Activated CD4-positive, alpha-beta T cell treated with anti-CD3 and anti-CD28 coated beads, Interleukin-2, amount 50 U/mL, for 48 hours (primary cell): Measurements from ENCODE around the gene TUSC2.
"Not testable (repeated sequence)": the region's sequence is repeated elsewhere in the genome, so short reads cannot be mapped to it uniquely, and the experiment has no call there.

Experiments
- DNase-seq, 2 experiments: peaks; one replicate each; pipeline ENCODE4 v3.0.0-alpha.2; 2020

The TUSC2 gene

DNA sequence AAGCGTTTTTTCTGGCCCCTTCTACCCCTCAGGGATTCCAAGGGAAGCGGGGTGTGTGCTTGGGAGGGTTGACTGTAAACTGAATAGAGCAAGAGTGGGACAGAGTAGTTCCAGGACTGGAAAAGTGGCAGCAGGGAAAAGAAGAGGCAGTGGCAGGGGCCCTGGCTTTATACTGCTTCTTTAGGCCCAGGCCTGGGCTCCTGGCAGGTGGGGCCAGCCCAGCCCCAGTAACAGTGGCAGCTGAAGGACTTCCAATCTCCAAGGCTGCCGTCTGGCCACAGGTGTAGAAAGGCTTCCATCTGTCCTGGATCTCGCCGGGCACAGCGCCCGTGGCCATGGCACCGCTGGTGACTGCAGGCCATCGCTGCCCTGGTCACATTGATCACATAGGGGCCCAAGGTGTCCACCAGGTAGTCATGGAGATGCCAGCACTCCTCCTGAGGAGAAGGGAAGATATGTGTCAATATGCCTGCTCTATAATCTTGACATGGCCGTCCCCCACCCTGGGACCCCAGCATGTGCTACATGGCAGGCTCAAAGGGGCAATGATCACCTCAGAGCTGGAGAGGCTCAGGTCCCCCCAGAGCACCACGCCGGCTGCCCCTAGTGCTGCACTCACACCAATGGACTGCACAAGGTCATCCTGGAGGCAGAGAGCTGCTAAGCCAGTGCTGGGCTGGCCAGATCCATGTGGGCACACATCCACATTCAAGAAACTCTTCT is 34.8 kb downstream of the TUSC2 start:
- DNase-seq: no peak

DNA sequence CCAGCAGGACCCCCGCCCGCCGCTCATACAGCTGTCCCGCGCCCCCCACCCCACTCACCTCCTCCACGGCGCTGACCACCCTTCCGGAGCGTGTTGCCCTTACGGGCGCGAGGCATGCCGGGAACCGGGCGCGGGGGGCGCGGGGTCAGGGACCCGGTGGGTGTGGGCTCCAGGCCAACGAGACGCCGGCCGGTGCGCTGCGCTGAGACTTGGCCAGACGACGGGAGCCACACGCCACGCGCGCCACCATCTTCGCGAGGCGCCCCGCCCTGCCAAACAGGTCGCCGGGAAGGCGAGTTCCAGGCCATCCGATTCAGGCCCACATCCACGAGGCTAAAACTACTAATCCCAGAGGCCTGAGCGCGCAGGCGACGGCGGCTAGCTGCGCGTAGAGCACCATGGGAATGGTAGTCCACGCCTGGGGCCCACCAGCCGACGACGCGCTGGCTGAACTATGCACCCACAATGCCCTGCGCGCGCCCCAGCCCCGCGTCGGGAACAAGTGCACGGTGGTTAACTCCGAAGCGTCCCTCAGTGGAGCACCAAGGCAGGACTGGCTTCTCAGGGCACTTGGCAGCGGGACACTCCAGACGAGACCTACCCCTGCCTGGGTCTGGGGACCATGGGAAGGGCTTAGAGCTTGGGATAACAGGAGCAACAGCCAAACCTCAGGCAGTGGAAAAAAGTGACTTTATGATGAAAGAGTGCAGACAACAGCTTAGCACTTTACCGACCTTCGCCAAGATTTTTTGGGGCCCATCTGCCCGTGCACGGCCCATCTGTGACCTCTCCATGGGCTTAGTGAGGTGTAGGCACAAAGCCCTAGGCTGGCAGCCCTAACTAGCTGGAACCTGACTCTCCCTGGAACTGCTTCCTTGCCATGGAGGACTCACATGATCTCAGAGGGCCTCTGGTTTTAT is 35.6 kb downstream of the TUSC2 start, which contains the start of gene IFRD2:
Gene IFRD2 (minus strand): TSS at position 271 of the 920 bp plus-strand sequence. CDS start 155 bp downstream, at position 116.
- peak; percentile 94 to 96 for DNase-seq

DNA sequence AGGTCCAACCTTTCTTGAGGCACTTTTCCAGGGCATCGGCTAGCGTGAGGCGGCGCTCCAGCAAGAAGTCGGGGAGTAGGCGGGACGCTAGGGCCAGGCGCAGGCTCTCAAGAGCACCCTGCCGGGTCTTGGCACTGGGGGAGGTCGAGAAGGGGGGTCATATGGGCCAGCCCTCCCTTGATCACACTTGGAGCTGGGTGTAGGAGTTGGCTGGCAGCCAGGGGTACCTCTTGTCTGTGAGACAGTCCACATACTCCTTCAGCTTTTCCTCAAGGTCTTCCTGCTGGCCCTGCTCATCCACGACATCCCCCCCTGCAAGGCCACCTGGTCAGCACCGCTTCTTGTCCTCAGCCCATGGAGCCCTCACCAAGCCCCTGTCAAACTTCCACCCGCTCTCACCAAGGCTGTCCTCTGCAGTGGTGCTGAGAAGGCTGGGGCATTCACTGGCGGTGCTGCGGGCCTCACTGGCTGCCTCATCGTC is 37.8 kb downstream of the TUSC2 start:
- DNase-seq: no peak

DNA sequence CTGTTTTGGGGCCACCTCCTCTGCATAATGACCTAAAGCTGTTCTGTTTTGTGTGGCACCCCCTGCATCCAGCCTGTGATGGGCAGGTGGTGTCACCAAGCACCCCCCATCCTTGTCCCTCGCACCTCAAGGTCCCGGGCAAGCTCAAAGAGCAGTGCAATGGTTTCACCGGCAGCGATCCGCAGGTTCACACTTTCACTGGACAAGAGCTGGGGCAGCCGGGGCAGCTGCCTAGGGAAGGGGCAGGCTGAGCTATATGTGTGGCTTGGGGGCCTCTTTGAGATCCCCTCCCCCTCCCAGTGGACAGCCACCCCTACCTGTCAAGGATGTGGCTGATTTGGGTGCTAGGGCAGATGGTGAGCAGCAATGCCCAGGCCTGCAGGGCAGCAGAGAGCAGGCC is 38.9 kb downstream of the TUSC2 start:
- DNase-seq: no peak

DNA sequence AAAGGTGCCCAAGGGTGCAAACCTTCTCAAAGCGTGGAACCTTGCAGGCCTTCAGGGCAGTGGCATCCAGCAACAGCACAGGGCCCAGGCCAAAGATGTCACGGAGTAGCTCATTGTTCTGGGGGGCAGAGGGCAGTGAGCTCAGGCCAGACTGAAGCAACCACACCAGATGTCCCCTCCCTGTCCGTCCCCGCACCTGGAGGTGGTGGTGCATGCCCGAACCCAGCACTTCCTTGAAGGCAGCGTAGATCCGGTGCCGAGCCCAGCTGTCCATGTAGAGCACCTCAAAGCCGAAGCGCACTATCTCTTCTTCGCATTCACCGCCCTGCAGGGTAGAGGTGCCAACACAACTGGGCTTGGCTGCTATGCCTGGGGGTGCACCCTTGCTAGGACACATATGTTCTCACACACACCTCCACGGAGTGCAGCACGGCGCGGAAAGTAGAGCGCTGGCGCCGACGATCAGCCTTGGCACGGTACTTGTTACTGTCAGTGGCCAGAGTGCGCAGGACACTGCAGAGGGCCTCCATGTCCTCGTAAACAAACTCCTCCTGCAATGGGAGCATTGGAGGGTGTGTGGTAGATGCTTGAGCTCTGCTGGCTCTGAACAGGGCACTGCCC is 39.5 kb downstream of the TUSC2 start:
- no peak for DNase-seq

DNA sequence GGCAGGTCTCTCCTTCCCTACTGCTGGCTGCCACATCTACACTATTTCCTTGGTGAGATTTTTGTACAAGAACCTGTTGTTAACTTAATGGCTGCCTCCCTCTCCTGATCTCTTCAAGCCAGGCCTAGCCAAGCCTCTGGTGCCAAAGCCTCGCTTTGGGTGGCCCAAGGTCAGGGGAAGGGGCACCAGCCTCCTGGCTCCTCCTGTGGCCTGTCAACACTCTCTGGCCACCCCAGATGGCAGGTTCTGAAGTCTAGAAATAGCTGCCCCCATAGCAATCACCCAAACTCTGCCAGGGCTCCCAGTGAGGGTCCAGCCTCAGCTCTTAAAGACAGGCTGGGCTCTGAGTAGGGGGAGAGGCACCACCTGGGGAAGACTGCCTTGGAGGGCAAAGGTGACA is 40.8 kb downstream of the TUSC2 start:
- DNase-seq: no peak

DNA sequence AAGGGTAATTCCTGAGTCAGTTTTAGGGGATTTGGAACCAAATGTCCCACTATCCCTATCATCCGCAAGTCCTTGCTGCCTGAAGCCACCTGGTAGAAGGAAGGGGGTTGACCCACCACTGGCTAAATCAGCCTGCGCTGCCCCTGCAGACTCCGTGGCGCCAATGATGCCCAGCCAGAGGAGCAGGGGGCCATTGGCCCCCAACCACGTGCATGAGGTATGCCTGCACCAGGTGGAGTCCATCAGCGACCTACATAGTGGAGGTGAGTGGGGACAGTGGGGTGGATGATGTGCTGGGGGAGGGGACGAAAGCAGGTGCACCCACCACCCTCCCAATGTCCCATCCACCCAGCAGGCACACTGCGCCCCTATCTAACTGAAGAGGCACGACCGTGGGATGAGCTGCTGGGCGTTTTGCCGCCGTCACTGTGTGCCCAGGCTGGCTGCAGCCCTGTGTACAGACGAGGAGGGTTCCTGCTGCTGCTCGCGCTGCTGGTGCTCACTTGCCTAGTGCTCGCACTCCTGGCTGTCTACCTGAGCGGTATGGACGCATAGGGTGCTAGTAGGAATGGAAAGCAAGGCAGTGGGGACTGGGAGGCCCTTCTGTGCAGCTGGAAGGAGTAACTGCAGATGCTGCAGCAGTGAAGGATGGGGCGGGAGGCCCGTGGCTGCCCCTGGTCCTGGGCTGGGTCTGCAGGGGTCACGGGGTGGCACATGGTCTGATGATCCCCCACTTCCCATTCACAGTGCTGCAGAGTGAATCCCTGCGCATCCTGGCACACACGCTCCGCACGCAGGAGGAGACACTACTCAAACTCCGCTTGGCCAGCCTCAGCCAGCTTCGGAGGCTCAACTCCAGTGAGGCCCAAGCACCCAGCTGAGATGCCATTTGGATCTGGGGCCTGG is 41.4 kb downstream of the TUSC2 start:
- no peak for DNase-seq

DNA sequence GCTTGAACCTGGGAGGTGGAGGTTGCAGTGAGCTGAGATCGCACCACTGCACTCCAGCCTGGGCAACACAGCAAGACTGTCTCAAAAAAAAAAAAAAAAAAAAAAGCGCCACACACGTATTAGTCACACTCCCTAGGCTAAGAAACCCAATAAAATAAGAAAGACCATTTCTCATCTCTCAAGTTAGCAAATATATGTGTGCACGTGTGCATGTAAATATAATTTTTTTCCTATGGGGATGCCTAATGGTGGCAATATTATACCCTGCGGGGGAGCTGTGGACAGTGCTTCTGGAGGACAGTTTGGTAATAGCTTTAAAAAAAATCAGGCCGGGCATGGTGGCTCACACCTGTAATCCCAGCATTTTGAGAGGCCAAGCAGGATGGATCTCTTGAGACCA is 43.9 kb downstream of the TUSC2 start:
- not testable (repeated sequence) for DNase-seq

DNA sequence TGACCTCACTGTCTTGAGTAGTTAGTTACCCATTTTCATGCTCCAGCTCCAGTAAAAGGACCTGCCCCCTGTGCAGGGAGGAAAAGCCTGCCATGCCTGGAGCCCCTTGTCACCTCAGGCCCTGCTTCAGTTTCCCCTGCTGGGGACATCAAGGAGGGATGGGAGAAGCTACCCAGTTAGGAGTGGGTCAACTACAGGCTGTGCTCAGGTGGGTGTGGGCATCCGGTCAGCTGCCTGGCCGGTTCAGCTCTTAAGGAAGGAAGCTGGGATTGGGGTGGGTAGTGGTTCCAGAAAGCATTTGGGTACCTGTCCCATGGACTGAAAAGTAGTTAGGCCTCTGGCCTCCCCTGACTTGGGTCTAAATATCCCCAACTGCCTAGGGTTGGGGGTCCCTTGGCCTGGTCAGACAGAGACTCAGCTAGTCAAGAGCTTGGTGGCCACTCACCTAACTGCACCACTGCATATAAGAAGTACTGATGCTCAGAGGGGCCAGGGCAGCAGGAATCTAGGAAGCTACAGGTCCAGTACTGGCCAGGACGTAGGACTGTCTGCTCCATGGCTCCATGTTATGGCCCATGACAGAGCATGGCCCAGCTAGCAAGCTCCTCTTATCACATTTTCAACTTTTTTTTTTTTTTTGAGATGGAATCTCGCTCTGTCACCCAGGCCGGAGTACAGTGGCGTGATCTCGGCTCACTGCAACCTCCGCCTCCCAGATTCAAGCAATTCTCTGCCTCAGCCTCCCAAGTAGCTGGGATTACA is 48.6 kb downstream of the TUSC2 start:
- DNase-seq: no peak

DNA sequence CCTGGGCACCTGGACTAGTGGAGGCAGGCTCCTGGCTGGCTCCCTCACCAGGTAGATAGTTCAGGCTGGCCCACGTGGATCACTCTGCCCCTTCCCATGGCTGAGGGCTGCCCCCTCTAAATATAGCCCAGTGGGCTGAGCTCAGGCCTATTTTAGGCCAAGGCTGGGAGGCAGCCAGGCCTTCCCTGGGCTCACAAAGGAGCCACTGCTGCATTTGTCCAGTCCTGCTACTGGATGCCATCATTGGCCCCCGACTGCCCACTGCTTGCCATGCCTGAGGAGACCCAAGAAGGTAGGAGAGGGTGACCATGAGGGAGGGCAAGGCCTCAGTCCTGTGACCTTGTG is 49.2 kb downstream of the TUSC2 start, which contains the start of gene LSMEM2:
Gene LSMEM2 (plus strand): TSS at position 208 of the 345 bp plus-strand sequence. CDS start 27 bp downstream, at position 235.
- no peak for DNase-seq

DNA sequence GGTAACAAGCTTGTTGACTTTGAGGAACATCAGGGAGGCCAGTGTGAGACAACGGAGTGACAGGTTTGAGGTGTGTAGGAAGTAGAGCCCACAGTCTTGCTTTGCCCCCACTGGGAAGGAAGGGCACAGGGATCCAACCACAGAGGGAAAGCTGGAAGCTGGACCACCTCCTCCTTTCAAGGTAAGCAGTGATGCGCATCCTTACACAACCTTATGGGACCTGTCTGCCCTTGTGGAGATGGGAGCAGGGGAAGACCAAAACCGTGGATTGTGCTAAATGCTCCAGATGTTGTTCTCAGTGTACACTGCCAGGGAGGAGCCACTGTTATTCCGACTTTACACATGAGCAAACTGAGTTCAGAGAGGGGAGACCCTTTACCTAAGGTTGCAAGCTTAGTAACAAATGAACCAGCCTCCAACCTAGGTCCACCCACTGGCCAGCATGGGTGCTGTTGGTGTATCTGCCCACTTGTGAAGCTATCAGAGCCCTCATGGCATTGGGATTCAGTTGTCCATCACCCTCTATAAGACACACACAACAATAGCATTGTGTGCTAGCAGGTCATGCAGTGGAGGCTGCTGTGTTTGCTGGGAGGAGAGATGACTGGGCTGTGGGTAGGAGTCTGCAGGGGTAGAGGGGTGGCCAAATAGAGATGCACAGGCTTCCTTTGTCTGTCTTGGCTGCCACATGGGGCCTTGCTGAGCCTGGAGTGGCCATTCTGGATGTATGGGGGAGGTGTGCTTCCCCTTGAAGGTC is 49.7 kb downstream of the TUSC2 start:
- DNase-seq: no peak

DNA sequence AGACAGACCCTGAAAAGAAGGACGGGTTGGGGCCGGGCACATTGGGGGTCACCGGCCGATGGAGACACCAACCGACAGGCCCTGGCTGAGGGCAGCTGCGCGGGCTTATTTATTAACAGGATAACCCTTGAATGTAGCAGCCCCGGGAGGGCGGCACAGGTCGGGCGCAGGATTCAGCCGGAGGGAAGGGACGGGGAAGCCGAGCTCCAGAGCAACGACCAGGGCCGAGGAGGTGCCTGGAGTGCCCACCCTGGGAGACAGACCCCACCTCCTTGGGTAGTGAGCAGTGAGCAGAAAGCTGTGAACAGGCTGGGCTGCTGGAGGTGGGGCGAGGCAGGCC is 51.3 kb downstream of the TUSC2 start:
- no peak for DNase-seq

DNA sequence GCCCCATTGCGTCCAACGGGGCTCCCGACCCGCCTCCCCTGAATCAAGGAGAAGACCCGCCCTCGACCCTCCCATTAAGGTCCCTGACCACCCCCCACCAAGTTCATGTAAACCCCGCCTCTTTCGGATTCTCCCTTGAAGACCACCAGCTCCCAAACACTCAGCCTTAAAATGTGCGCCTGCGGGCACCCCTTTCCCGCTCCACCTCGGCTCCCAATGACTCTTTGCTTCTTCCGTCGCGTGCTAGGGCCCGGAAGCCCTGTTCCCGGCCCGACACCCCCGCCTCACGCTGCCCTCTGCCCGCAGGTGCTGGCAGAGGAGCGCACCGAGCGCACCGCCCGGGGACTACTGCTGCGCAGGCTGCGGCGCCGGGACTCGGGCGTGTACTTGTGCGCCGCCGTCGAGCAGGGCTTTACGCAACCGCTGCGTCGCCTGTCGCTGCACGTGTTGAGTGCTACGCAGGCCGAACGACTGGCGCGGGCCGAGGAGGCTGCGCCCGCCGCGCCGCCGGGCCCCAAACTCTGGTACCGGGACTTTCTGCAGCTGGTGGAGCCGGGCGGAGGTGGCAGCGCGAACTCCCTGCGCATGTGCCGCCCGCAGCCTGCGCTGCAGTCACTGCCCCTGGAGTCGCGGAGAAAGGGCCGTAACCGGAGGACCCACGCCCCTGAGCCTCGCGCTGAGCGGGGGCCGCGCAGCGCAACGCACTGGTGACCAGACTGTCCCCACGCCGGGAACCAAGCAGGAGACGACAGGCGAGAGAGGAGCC is 51.8 kb downstream of the TUSC2 start:
- peak in 1 of 2 experiments; percentile 37 for DNase-seq

DNA sequence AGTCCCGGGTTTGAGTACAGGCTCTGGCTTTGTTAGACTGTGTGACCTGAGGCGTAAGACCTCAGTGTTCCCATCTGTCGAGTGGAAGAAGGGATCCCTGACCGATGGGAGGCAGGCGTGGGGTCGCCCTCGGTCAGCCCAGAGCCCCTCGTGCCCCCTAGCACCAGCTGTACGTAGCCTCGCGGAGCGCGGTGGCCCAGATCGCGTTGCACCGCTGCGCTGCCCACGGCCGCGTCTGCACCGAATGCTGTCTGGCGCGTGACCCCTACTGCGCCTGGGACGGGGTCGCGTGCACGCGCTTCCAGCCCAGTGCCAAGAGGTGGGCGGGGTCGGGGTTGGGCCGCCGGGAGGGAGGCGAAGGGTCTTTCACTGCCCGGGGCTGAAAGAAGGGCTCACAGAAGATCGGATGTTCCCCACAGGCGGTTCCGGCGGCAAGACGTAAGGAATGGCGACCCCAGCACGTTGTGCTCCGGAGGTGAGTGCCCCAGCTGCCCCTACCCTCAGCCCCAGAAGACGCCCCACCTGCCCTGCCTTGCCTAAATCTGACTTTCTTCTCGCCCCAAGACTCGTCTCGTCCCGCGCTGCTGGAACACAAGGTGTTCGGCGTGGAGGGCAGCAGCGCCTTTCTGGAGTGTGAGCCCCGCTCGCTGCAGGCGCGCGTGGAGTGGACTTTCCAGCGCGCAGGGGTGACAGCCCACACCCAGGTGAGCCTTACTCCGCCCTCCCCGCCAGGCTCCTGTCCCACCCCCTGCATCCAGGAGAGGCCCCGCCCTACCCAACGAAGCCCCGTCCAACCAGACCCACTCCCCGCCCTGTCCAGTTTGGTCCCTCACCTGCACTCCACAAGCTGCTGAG is 52.7 kb downstream of the TUSC2 start:
- DNase-seq: no peak
